GM19035 (cell line): Measurements from ENCODE around the gene MRPL19.
A peak's percentile ranks its signal among the peaks of the same experiment; 100 is the strongest.
"Not testable (repeated sequence)": the region's sequence is repeated elsewhere in the genome, so short reads cannot be mapped to it uniquely, and the experiment has no call there.

Source experiments
- ATAC-seq: cut with Tn5 transposase; IDR thresholded peaks from one replicate; pipeline ENCODE4 v1.9.1; 2021; ENCODE audit not compliant: unreplicated experiment

Gene MRPL19

GRCh38 chr2:75657798-75658197, 11.2 kb downstream of the MRPL19 start:
- ATAC-seq, result no peak

- ATAC-seq, result no peak
Measured at GRCh38 chr2:75666911-75667310, 20.3 kb downstream of the MRPL19 start.

GRCh38 chr2:75667884-75668283, 21.3 kb downstream of the MRPL19 start:
- no peak for ATAC-seq

- not testable (repeated sequence) for ATAC-seq
Measured at GRCh38 chr2:75675423-75675822, 28.8 kb downstream of the MRPL19 start.

DNA sequence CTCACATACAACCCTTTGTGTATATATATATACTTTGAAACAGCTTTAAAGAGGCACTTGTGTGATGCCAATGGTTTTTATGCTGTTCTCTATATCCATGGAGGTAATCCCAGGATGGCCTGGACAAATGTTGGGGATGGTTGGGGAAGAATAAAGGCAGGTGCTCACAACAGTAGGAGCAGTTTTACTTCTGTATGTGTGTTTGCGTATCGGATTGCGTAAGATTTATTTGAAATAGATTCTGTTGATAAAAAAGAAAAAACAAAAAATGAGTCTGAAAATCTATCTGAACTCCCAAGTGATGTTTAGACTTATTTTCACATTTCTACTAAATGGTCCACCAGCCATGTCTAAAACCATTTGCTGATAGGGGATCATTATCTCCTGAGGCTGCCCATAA, 29.3 kb downstream of the MRPL19 start:
- no peak for ATAC-seq

- ATAC-seq, result no peak
Measured at GRCh38 chr2:75676464-75676863, 29.9 kb downstream of the MRPL19 start.

- no peak for ATAC-seq
Measured at GRCh38 chr2:75679556-75679955, 33.0 kb downstream of the MRPL19 start.

DNA sequence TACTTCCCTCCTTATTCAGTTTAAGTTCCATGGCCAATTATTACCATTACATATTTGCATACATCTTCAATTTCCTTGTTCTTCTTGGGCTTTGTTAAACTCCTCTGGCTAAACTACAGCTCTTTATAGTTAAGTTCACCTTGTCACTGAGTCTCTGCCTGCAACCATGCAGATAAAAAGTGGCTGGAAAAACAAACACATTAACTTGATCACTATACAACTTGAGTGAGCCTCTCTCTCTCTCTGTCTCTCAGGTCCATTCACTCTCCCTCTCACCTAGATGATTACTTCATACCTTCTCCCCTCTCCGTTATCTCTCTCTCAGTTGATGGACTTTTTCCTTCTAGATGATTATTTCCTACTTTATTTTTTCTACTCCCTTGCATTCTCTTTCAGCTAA, 33.8 kb downstream of the MRPL19 start:
- ATAC-seq, result no peak

DNA sequence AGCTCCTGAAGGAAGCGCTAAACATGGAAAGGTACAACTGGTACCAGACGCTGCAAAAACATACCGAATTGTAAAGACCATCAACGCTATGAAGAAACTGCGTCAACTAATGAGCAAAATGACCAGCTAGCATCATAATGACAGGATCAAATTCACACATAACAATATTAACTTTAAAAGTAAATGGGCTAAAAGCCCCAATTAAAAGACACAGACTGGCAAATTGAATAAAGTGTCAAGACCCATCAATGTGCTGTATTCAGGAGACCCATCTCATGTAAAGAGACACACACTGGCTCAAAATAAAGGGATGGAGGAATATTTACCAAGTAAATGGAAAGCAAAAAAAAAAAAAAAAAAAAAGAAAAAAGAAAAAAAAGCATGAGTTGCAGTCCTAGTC, 36.8 kb downstream of the MRPL19 start:
- ATAC-seq, result not testable (repeated sequence)

DNA sequence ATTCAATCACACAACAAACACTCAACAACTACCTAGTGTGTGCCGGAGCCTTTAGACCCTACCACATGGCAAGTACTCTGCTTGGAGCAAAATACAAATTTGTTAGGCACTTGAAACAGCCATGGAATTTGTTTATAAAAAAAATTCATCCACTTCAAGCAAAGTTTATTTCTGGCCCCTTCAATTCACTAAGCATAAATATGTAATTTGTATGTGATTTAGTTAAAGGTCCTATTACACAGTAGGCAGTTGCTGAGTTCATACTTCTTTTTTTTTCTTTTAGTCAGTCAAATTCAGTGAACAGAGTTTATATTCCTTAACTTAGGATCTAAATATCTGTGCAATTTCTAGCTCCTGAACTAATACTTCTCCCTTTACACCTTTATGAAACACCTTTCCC, 41.6 kb downstream of the MRPL19 start:
- no peak for ATAC-seq

GRCh38 chr2:75698918-75699317, 52.3 kb downstream of the MRPL19 start:
- no peak for ATAC-seq

GRCh38 chr2:75702593-75702992, 56.0 kb downstream of the MRPL19 start:
- ATAC-seq, result no peak

DNA sequence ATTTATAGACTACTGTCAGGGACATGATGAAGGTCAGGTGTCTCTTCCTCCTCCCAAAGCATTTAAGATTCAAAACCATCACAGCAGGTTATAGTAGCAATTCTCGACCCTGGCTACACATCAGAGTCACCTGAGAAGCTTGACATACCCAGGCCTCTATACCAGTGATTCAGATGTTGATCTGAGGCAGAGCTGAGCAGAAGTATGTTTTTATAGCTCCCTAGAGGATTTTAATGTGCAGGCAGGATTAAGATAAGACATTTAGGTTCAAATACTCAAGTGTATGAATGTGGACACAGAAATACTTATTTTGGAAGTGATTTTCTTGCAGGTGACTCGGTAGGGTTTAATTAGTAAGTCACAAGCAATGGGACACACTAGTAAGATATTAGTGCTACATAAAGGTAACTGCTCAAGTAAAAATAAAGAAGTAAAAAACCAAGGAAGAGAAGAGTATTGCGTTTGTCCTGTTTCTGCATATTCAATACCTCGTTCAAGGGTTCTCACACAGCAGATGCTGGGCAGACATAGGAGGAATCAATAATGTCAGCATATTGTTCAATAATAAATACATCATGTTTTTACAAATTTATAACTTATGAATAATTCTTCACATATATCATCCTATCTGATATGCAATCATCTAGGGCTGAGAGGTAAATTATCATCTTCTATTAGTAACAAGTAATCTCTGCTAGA, 57.2 kb downstream of the MRPL19 start:
- ATAC-seq, result no peak

DNA sequence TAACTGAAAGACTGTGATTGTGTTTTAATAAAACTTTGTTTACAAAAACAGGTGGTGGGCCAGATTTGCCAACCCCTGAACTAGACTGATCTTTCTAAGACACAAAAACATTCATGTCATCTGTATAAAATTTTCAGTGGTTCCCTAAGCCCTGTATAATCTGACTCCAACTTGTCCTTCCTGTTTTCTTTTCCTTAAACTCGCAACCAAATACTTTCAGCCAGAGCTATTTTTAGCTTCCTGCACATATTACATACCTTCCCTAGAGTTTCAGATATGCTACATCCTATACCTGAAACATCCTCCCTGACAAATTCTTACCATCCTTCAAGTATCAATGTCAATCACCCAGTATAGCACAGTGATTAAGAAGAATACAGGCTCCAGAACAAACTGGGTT, 59.3 kb downstream of the MRPL19 start:
- no peak for ATAC-seq

GRCh38 chr2:75707901-75708300, 61.3 kb downstream of the MRPL19 start:
- no peak for ATAC-seq

- ATAC-seq, result no peak
Measured at GRCh38 chr2:75709297-75709696, 62.7 kb downstream of the MRPL19 start.

DNA sequence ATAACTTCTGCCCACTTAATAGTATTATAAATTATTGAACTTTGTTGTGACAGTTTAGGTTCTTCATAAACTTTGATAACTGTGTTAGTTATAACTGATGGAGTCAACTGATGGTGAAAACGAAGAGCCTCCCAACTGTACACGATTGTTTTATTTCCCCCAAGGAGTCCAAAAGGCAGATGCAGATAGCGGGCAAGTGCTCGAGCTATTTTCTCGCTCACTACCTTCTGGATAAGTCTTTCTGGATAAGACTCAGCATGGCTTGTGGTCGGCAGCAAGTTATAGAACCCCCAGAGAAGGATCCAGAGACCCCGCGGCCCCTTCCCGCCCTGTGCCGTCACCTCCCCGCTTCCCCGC, 63.6 kb downstream of the MRPL19 start:
- ATAC-seq, result peak; percentile 35

DNA sequence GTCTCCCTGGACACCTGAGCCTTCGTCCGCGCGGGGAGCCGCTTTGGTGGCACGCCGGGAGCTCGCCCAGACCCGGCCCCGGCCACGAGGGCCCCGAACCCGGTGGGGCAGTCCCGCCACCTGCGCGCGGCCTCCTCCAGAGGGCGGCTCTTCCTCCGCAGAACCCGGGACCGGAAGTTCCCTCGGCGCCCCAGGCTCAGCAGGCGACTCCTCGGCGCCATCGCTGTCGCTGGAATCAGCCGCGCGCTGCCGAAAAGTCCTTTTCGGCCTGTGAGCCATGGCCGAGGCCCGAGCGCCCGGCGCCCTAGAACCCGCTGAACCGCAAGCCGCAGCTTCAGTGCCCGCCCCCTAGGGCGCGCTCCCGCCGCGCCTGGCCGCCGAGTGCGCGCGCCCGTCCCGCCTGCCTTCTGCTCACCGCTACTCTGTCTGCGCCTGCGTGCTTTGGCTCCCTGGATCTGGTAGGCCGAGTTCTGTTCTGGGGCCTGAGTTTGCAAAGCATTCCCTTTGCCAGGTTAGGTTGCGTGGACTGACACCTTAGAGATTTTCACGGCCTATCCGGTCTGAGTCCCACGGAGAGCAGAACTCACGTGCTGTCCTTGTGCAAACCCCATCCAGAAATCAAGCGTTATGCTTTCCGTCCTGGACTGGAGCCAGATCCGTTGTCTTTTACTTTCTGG, 64.1 kb downstream of the MRPL19 start, which contains the start of gene GCFC2:
Gene GCFC2, minus strand, starts transcription at position 339 of the 677 bp plus-strand sequence. Its CDS starts 60 bp downstream, at position 279.
- peak; percentile 92 for ATAC-seq

- ATAC-seq, result not testable (repeated sequence)
Measured at GRCh38 chr2:75711590-75711989, 65.0 kb downstream of the MRPL19 start.

GRCh38 chr2:75716406-75716805, 69.8 kb downstream of the MRPL19 start:
- no peak for ATAC-seq

DNA sequence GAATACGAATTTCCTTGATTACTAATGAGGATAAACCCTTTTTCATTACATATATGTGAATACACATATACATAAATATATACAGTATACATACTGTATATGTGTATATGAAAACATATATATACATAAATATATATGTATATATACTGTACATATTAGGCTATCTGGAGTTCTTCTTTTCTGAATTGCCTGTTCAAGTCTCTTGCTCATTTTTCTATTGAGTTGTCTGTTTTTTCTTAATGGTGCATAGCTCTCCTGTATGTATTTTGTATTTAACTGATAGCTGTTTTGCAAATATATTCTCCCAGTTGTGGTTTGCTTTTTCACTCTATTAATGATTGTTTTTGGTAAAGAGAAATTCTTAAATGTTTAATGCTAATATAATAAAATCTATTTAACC, 73.0 kb downstream of the MRPL19 start:
- ATAC-seq, result no peak

GRCh38 chr2:75720525-75720924, 73.9 kb downstream of the MRPL19 start:
- no peak for ATAC-seq

GRCh38 chr2:75722687-75723086, 76.1 kb downstream of the MRPL19 start:
- no peak for ATAC-seq
